Measurements from ENCODE around the gene ERC1. TPM values are rescaled to one million over a fixed set of nuclear protein-coding genes. Genes with fewer than 3 reads are reported as not detected.

Gene ERC1
- total RNA-seq, 1 experiment from 2014 or later = 40.4 TPM

DNA sequence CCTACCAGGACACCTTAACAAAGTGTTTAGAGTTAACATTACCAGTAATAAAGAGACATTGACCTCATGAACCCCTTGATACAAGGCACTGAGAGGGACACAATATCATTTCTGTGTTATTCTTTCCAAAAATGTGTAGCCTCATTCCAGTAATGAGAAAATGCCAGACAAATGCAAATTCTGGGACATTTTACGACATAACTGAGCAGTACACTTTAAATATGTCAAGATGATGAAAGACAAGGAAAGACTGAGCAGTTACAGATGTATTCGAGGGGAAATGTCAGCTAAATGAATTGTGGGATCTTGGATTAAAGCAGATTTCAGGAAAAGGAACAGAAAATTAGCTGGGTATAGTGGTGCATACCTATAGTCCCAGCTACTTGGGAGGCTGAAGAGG lies 255.6 kb downstream of the ERC1 start:
- H3K9me3 ChIP-seq (ENCODE audit: control insufficient read depth, insufficient read depth, low read depth, low read length) = no peaks in the 10 kb centered on the region
- TSS peak; percentile 12 for BruUV-seq (replicated peaks)
- no peak for TF ChIP-seq POLR2AphosphoS5 (IDR thresholded peaks at IDR 0.05; ENCODE audit: low read depth, low read length)
- no peak for TF ChIP-seq TCF7L2 (IDR thresholded peaks at IDR 0.05; ENCODE audit: low read depth, low read length)
- no peak for TF ChIP-seq REST (IDR thresholded peaks at IDR 0.05; ENCODE audit: insufficient read depth in 1 of 2, low read depth in 2 of 2, low read length in 1 of 2)
- TF ChIP-seq, protein P1, sequence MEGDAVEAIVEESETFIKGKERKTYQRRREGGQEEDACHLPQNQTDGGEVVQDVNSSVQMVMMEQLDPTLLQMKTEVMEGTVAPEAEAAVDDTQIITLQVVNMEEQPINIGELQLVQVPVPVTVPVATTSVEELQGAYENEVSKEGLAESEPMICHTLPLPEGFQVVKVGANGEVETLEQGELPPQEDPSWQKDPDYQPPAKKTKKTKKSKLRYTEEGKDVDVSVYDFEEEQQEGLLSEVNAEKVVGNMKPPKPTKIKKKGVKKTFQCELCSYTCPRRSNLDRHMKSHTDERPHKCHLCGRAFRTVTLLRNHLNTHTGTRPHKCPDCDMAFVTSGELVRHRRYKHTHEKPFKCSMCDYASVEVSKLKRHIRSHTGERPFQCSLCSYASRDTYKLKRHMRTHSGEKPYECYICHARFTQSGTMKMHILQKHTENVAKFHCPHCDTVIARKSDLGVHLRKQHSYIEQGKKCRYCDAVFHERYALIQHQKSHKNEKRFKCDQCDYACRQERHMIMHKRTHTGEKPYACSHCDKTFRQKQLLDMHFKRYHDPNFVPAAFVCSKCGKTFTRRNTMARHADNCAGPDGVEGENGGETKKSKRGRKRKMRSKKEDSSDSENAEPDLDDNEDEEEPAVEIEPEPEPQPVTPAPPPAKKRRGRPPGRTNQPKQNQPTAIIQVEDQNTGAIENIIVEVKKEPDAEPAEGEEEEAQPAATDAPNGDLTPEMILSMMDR (IDR thresholded peaks at IDR 0.05) = no peak
- TF ChIP-seq SIN3A (IDR thresholded peaks at IDR 0.05; ENCODE audit: borderline replicate concordance, insufficient read depth, low read depth, low read length) = no peak
- H3K27me3 ChIP-seq (ENCODE audit: control insufficient read depth, insufficient read depth, low read length) = no peaks in the 10 kb centered on the region
- ATAC-seq (no peak), DNase-seq (ENCODE audit: low read depth, low spot score) (no peak)
- CTCF ChIA-PET = no interaction called here
- in situ Hi-C loops (cut with HindIII; ENCODE audit: low pct_unique_long_range_greater_than_20kb, low sequenced_read_pairs) (no loop called here), intact Hi-C loops (cut with micrococcal nuclease; ENCODE audit: unreplicated experiment) (no loop called here)
- POLR2A ChIA-PET = no interaction called here
- H3K36me3 ChIP-seq (ENCODE audit: control insufficient read depth, insufficient read depth, low read length) = no peaks in the 10 kb centered on the region; the same call in 1 of the 2 replicates
- H3K4me3 ChIP-seq (ENCODE audit: low read depth in 2 of 2, low read length in 2 of 2) = no peak overlapping the region
- peak overlapping the region; percentile 39; the same call in 1 of the 2 replicates for H3K27ac ChIP-seq (ENCODE audit: low read length)
- peaks cover 7% of the 10 kb centered on the region; the same call in 1 of the 2 replicates for H3K4me1 ChIP-seq (ENCODE audit: control insufficient read depth, insufficient read depth, low read length)

DNA sequence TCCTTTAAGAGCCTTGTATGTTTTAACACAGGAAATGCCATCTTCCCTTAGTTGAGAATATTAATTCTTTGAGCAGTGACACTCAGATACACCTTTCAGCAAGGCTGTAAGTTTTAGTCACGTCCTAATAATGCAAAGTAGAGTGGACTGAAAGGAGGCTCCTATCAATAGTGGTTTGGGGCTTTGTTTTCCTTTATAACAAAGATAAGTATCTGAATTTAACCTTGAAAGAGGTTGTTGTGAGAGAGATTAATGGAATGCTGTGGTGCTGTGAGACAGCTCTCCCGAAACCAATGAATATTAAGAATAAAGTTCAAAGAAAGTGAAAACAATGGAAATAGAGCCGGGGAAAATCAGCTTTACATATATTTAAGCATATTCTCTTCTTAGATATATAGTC lies 259.6 kb downstream of the ERC1 start:
- BruUV-seq (replicated peaks) = no TSS peak
- Histone ChIP-seq H3K27ac (ENCODE audit: low read length) (no peak overlapping the region), H3K4me3 (ENCODE audit: low read depth in 2 of 2, low read length in 2 of 2) (no peak overlapping the region), H3K4me1 (ENCODE audit: control insufficient read depth, insufficient read depth, low read length) (peaks cover 7% of the 10 kb centered on the region; the same call in 1 of the 2 replicates), H3K36me3 (ENCODE audit: control insufficient read depth, insufficient read depth, low read length) (no peaks in the 10 kb centered on the region; the same call in 1 of the 2 replicates), H3K9me3 (ENCODE audit: control insufficient read depth, insufficient read depth, low read depth, low read length) (no peaks in the 10 kb centered on the region), H3K27me3 (ENCODE audit: control insufficient read depth, insufficient read depth, low read length) (no peaks in the 10 kb centered on the region)
- DNase-seq (ENCODE audit: low read depth, low spot score) (no peak), ATAC-seq (no peak)
- ChIA-PET POLR2A (no interaction called here), CTCF (no interaction called here)
- TF ChIP-seq, protein P1 (IDR thresholded peaks at IDR 0.05) = no peak
- no peak for TF ChIP-seq REST (IDR thresholded peaks at IDR 0.05; ENCODE audit: insufficient read depth in 1 of 2, low read depth in 2 of 2, low read length in 1 of 2)
- no peak for TF ChIP-seq POLR2AphosphoS5 (IDR thresholded peaks at IDR 0.05; ENCODE audit: low read depth, low read length)
- TF ChIP-seq SIN3A (IDR thresholded peaks at IDR 0.05; ENCODE audit: borderline replicate concordance, insufficient read depth, low read depth, low read length) = no peak
- no peak for TF ChIP-seq TCF7L2 (IDR thresholded peaks at IDR 0.05; ENCODE audit: low read depth, low read length)
- in situ Hi-C loops (cut with HindIII; ENCODE audit: low pct_unique_long_range_greater_than_20kb, low sequenced_read_pairs) (no loop called here), intact Hi-C loops (cut with micrococcal nuclease; ENCODE audit: unreplicated experiment) (no loop called here)
